NOMO-1 (cell line): ENCODE data around the gene CDK13.
"Not testable (repeated sequence)": the region's sequence is repeated elsewhere in the genome, so short reads cannot be mapped to it uniquely, and the experiment has no call there.

ENCODE experiments used
- DNase-seq, 2 experiments: peaks; one replicate each; lab custom pipeline; 2025; ENCODE audit not compliant: unreplicated experiment in 2 of 2; lab: John Stamatoyannopoulos, UW

Gene CDK13

DNA sequence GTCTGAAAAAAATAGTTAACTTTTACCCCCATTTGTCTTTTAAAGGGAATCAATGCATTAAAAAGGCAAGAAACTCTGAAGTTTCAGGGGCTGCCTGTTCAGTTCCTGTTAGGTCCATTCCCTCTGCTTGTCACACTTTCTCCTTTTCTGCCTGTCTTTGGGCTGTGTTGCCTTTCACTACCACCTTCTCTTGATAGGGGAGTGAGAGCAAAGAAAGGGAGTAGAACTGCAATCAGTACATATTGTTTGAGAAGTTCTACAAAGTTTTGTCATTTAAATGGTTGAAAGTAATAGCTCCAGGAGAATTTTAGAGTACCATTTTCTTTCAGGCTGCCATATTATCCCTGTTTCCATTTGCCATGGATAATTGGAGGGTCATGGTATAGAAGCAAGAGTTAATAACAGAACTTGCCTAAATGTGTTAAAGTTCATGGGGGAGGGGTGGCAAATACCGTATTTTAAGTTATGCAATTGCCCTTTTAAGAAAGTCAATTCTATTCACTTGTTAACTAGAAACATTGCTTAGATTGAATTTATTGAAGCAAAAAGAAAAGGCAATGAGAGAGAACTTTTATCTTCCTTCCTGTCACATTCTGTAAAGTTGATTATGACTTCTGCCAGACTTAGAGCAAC lies 145.8 kb downstream of the CDK13 start:
- DNase-seq, result no peak

DNA sequence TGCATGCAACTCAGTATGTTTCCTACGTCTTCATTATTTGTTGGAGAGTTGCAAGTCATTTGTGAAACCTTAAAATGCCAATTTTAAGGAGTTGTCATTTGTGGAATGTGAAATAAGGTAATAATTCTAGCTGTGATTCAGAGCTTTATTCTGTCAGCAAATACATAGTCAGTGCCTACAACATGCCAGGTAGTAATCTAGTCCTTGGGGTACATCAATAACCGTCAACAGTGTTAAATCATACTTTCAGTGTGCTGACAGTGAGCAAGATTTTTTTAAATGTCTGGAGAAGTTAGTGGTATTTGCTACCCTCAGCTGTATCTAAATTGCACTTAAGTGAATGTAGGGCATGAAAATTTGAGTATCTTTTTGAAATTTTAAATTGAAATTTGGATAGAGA lies 147.7 kb downstream of the CDK13 start:
- DNase-seq, result no peak

DNA sequence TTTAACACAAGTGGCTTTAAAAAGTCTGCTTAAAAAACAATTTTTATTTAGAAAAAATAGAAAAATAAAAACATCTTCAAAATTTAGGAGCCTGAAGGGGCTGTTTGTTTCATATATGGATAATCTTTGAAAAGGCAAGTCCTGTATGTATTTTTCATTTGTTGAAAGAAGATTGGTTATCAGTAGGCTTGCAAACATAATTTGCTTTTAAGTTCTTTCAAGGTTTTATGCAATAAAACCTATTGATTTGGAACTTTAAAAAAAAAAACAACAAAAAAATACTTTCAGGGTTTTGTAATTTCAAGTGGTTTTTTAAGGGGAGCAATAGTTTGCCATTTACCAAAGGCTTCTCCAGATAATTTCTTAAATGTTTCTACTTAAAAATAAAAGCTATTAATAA lies 148.8 kb downstream of the CDK13 start:
- no peak for DNase-seq

DNA sequence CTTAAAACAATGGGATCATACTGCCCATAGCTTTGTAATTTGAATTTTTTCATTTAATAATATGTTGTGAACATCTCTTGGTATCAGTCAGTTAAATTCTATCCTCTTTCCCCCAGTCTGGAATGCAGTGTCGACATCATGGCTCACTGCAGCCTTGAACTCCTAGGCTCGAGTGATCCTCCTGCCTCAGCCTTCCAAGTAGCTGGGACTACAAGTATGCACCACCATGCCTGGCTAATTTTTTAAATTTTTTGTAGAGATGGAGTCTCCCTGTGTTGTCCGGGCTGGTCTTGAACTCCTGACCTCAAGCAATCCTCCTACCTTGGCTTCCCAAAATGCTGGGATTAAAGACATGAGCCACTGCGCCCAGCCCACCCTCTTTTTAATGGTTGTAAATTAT lies 149.8 kb downstream of the CDK13 start:
- DNase-seq, result no peak

DNA sequence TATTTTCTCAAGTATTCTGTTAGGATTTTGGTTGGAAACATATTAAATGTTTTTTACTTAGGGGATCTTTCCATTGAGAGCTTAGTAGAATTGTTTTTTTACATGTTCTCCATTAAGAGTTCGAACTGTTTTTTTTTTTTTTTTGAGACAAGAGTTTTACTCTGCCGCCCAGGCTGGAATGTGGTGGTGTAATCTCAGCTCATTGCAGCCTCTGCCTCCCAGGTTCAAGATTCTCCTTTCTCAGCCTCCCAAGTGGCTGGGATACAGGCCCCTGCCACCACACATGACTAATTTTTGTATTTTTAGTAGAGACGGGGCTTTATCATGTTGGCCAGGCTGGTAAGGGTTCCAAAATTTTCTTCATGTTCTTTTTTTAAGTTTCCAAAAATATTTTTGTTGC lies 151.1 kb downstream of the CDK13 start:
- DNase-seq, result no peak

DNA sequence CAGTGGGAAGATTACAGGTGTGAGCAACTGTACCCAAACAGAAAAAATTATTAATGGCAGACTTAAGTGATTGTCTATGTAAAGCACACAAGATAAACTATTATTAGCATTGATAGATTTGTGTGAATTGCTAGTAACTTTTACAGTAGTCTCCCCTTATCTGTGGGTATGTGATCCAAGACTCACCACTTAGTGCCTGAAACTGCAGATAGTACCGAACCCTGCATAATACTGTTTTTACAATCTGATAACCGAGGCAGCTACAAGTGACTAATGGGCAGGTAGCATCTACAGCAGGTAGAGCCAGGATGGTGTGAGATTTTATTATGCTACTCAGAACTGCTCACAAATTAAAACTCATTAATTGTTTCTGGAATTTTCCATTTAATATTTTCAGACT lies 152.8 kb downstream of the CDK13 start:
- DNase-seq, result no peak

DNA sequence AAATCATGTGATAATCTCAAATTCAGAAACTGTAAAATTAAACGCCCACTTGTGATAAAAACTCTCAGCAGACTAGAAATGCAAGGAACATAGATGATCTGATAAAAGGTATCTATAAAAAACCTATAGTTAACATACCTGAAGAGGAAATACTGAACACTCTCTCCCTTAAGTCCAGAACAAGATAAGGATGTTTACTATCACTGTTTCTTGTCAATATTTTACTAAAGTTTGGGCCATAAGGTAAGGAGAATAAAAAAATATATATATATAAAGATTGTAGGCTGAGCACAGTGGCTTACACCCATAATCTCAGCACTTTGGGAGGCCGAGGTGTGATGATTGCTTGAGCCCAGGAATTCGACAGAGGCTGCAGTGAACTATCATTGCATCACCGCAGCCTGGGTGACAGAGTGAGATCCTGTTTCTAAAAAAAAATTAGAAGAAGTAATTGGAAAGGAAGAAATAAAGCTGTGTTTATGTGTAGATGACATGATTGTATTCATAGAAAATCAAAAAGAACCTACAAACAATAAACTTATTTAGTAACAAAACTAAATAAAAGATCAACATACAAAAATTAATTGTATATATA lies 155.9 kb downstream of the CDK13 start:
- DNase-seq, result peak in 1 of 2 experiments; percentile 47

DNA sequence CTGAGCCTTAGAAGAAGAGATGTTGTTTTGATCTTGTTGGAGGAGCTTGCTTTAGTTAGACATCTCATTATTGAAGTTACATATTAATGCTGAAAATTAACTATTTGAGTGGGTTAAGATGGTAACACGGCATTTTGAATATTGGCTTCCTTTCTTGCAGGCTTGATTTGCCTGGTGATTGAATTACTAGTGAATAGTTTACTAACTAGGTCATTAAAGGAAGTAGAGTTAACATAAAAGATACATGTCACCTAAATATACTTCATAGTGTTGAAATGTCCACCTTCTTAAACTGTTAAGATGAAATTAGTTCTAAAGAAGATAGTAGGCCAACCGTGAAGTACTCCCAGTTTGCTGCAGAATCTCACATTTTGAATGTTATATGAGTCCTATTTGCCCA lies 165.9 kb downstream of the CDK13 start:
- DNase-seq, result no peak

DNA sequence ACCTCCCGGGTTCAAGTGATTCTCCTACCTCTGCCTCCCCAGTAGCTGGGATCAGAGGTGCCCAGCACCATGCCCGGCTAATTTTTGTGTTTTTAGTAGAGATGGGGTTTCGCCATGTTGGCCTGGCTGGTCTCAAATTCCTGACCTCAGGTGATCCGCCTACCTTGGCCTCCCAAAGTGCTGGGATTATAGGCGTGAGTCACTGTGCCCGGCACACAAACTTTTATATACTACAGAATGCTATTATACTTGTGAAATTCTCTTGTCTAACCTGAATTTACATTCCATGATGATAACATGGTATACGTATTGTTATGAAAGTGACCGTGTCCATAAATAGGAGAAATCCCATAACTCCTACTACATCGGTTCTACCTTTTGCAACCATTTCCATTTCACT lies 167.1 kb downstream of the CDK13 start:
- not testable (repeated sequence) for DNase-seq

DNA sequence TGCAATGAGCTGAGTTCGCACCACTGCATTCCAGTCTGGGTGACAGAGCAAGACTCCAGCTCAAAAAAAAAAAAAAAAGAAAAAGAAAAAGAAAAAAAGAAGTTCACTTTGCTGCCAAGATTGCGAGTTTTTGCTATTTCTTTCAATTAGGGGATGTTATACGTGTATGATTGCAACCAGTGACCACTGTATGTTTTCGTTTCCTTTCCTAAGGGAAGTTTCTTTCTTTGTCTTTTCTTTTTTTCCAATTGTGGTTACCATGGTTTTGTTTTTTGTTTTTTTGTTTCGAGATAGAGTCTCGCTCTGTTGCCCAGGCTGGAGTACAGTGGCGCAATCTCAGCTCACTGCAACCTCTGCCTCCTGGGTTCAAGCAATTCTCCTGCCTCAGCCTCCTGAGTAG lies 168.1 kb downstream of the CDK13 start:
- not testable (repeated sequence) for DNase-seq

DNA sequence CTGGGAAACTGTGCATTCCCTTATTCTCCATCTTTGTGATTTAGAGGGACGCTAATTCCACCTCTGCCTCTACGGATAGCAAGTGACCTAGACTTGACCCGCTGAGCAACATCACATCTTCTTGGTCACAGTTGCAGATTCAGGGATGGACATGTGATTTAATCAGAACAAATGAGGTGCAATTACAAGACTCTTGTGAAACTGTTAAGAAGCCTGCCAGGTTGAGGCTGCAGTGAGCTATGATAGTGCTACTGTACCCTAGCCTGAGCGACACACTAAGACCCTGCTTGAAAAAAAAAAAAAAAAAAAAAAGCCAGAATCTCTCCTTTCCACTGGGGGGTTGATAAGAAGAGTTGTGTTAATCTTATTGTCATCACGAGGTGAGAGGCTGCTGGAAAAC lies 170.0 kb downstream of the CDK13 start:
- DNase-seq, result no peak

DNA sequence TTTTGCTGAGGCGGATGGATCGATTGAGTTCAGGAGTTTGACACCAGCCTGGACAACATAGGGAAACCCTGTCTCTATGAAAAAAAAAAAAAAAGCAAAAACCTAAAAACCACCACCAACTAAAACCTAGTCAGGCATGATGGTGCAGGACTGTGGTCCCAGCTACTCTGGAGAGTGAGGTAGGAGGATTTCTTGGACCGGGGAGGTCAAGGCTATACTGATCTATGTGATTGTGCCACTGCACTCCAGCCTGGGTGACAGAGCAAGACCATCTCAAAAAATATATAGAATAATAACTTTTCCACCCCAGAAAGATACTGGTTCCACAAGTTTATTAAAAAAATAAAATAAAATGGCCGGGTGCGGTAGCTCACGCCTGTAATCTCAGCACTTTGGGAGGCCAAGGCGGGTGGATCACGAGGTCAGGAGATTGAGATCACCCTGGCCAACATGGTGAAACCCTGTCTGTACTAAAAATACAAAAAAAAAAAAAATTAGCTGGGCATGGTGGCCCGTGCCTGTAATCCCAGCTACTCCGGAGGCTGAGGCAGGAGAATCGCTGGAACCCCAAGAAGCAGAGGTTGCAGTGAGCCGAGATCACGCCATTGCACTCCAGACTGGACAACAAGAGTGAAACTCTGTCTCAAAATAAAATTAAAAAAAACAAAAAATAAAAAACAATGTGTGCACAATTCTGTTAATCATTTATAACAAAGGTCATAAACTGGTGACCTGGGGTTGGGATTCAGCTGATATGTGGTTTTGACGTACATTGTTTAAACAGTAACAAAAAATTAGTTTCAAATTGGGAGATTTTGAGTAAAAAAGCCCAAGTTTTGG lies 172.3 kb downstream of the CDK13 start:
- DNase-seq, result not testable (repeated sequence)

DNA sequence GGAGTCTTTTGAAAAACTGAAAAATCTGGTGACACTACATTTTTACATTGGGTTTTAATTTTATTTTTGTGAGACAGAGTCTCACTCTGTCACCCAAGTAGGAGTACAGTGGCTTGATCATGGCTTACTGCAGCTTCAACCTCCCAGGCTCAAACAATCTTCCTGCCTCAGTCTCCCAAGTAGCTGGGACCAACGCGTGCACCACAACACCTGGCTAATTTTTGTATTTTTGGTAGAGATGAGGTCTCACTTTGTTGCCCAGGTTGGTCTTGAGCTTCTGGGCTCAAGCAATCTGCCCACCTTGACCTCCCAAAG lies 172.8 kb downstream of the CDK13 start:
- DNase-seq, result no peak

DNA sequence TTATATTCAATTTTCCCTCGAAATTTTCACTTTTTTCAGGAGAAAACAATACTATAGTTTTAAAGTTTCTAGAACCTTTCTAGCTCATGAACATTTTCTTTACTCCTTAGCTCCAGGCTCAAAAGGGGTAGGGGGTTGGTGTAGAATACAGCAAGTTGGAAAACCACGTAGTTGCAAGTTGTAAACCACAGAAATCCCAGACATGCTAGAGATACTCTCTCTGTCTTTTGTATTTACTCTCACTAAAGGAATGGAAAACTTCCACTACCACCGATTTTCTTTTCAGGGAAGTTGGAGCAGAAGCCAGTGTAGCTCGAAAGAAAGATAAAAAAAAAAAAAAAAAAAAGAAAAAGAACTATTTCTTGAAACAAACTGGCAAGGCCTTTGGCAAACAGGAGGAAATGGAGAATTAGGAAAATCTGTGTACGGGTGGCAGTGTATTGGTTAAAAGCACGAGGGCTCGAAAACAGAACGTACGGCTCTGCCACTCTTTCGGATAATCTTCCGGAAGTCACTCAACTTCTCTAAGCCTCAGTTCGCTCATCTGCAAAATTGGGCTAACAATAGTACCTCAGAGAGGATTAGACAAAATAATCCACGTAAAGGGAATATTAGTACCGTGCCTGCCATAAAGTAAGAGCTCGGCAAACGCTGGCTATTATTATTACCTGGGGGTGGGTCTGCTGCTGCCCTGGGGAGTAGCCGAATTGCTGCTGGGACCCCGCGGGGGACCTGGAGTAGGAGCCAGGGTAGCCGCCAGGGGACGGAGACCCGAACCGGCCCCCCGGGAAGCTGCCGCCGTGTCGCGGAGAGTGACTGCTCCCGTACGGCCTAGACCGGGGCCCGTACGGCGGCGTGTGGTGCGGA lies 183.7 kb downstream of the CDK13 start:
- peak; percentile 13 to 39 for DNase-seq

DNA sequence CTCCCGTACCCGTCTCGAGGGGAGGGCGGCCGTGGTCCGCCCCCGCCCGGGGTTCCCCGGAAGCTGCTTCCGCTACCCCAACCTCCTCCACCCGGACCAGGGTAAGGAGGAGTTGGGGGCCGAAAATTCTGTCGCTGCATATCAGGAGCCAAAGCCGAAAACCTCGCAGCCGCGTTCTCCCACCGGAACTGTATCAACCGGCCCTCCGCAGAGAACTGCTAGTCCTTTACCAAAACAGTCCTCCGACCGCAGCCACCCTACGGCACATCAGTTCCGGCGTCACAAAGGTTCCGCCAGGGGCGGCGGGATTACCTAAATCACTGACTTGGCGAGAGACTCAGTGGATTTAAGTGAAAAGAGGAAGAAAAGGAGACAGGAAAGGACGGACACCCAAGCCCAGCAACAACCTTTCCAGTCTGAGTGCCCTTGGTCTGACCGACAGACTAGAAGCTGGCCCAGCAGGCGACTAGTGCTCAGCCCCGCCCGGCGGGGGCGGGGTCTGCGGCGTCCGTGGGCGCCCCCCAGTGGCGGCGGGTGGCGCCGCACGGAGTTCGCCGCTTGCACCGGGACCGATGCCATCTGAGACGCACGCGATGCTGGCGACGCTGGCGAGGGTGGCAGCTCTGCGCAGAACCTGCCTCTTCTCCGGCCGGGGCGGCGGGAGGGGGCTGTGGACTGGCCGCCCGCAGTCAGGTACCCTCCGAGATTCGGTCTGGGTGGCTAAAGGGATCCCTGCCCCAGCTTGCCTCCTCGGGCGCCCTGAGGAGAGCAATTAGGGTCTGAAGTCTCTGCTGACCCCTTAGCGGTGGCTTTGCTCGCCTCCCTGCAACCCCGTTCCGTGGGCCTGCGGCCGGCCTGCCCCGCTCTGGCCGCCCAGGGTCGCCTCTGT lies 184.6 kb downstream of the CDK13 start, which contains the start of the genes MPLKIP and SUGCT:
MPLKIP (minus strand) TSS at position 195 of the 889 bp plus-strand sequence; CDS start at position 140, 55 bp downstream.
SUGCT (plus strand) TSS at position 578 of the 889 bp plus-strand sequence.
- DNase-seq, result peak; percentile 82 to 89

DNA sequence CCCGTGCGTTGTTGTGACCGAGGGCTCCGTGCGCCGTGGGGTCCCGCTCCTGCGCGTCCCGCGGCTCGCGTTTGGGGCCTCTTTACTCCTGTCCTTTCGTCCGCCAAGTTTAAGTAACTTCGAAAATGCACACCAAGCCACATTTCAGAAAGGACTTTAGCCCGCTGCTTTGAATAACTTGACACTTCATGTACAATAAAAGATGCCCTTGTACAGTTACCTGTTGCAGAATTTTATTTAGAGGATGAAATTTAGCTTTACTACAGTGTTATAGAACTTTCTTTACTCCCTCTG lies 185.2 kb downstream of the CDK13 start:
- DNase-seq, result no peak

DNA sequence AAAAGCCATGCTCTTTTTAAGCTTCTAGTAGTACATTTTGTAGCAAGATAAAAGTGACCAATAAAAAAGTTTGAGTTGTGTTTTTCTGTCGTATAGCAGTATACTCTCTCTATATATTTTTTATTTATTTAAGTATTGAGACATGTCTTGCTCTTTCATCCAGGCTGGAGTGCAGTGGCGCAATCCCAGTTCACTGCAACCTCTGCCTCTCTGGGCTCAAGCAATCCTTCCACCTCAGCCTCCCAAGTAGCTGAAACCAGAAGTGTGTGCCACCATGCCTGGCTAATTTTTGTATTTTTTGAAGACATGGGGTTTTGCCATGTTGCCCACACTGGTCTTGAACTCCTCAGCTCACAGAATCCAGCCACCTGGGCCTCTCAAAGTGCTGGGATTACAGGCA lies 187.5 kb downstream of the CDK13 start:
- no peak for DNase-seq

DNA sequence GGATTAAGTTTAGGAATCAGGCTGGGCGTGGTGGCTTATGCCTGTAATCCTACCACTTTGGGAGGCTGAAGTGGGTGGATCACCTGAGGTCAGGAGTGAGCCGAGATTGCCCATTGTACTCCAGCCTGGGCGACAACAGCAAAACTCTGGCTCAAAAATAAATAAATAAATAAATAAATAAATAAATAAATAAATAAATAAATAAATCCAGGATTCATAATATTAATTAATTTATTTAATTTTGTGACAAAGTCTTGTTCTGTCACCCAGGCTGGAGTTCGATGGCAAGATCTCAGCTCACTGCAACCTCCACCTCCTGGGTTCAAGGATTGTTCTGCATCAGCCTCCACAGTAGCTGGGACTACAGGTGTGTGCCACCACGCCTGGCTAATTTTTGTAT lies 188.9 kb downstream of the CDK13 start:
- no peak for DNase-seq

DNA sequence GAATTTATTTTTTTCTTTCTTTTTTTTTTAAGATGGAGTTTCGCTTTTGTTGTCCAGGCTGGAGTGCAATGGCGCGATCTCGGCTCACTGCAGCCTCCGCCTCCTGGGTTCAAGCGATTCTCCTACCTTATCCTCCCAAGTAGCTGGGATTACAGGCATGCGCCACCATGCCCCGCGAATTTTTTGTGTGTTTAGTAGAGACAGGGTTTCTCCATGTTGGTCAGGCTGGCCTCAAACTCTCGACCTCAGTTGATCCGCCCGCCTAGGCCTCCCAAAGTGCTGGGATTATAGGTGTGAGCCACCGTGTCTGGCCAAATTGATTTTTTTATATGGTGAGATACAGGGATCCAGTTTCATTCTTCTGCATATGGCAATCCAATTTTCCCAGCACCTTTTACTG lies 189.8 kb downstream of the CDK13 start:
- DNase-seq, result not testable (repeated sequence)

DNA sequence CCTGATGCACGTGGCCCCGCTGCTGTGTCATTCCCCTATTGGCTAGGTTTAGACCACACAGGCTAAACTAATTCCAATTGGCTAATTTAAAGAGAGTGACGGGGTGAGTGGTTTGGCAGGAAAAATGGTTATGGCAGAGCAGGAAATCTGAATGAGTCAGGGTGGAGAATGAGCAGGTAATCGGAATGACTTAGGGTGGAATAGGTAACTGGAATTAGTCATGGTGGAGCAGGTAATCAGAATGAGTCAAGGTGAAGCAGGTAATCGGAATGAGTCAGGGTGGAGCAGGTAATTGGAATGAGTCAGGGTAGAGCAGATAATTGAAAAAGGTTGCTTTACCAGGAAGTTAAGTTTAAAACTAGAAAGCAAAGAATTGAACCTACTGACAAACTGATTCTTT lies 191.9 kb downstream of the CDK13 start:
- DNase-seq, result not testable (repeated sequence)
